NK-92 treated with Interleukin-12 subunit alpha and Interleukin-12 subunit beta, amount 100 ng/mL, for 24 hours (cell line): ENCODE results near the gene GJD4.
A peak's percentile ranks its signal among the peaks of the same experiment; 100 is the strongest.

ENCODE experiments used
- DNase-seq: peaks from one replicate; lab custom pipeline; 2025; lab: John Stamatoyannopoulos, UW

The GJD4 gene

DNA sequence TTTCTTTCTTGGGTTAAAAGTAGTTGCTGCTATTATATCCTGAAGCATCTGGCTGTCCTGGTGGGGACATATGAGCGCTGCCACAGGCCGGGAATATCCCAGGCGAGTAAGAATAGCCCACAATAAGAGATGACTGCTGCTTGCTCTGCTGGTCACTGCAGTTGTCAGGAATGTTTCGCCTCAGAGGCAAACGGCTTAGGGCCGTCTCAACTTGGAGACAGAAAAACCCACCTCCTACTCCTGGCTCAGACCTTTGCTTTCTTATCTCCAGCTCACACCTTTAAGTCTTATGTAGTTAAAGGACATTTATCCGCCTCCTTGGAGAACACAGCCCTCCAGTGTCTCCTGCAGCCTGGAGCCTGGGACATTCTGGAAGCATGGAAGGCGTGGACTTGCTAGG is at the start of gene GJD4:
TSS of gene GJD4 (plus strand) at position 151 of the 400 bp plus-strand sequence. CDS start at position 378, 227 bp downstream.
- no peak for DNase-seq

- DNase-seq = no peak
Observed at GRCh38 chr10:35555962-35556930, 48.9 kb upstream of the GJD4 start.

DNA sequence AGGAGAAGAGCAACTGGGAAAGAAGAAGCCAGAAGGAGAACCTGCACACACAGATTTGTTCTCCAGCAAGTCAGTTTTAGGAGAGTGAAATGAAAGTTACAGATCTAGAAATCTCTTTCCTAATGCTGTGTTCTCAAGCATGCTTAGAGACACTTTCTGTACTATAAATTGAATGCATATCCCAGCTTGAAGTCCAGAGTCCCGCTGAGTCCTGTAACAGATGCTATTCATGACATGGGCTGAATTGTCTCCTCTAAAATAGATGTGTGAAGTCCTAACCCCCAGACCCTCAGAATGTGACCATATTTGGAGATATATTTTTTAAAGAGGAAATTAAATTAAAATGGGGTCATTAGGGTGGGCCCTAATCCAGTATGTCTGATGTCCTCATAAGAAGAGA is 46.9 kb upstream of the GJD4 start:
- DNase-seq = no peak

DNA sequence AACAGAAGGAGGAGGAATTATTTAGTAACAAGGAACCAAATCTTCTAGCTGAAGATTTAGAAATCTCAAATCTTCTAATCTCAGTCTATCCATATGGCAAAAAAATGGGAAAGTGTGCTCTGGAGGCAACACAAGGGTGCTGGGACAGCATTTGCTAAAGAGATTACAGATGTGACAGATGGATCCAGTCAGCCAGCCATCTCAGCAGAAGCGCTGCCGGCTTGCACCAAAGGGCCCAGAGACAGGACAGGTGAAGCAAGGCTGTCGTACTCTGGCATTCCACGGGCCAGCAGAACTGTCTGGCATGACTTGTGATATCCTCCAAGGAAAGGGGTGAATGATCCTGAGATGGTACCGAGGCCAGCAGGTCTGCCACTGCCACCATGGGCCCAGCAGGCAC is 45.7 kb upstream of the GJD4 start:
- no peak for DNase-seq

DNA sequence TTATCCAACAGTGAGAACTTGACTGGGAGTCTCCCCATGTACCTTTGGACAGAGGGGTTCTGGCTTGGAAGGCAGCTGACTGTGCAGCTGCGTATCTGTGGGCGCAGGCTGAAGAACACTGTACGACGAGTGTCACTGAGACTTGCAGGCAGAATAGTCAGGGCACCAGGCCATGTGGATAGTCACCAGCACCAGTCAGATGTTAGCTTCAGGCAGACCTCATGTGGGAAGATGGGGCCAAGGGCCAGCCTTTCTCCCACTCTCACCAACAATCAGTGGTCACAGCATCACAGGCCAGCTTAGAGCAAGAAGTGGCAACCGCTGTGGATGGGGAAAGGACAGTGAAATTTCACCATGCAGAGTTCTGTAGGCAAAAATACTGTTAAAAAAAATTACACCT is 43.4 kb upstream of the GJD4 start:
- DNase-seq = no peak

DNA sequence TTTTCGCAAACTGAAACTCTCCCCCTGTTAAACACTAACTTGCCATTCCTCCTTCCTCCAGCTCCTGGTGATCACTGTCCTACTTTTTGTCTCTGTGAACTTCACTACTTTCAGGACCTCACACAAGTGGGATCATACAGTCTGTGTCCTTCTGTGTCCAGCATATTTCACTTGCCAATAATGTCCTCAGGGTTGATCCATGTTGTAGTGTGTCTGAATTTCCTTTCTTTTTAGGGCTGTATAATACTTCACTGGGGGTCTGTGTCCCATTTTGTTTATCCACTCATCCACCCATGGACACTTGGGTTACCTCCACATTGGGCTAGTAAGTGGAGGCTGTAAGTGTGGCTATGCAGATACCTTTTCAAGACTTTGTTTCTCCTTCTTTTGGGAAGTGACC is 42.7 kb upstream of the GJD4 start:
- DNase-seq = no peak

DNA sequence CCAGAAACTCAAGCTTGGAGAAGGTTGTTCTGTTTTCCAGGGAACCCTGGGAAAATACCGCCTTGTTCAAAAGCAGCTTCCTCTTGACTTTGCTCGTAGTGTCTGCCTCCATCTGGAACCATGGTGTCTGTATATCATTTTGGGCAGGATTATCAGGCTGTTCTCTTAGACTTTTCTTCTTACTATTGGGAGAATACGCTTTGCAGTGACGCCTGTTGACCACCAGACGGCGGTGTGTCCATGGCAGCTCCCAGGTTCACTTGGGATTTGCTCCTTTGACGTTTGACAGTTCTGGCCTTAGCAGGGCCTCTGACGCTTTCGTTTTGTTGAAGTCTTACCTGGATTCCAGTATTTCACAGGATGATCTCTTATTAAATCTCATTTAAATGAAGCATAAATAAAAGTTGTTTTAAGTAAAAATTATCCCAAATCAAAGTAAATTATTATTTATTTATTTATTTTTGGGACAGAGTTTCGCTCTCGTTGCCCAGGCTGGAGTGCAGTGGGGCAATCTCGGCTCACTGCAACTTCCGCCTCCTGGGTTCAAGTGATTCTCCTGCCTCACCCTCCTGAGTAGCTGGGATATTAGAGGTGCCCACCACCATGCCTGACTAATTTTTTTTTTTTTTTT is 41.8 kb upstream of the GJD4 start:
- DNase-seq = peak; percentile 2

DNA sequence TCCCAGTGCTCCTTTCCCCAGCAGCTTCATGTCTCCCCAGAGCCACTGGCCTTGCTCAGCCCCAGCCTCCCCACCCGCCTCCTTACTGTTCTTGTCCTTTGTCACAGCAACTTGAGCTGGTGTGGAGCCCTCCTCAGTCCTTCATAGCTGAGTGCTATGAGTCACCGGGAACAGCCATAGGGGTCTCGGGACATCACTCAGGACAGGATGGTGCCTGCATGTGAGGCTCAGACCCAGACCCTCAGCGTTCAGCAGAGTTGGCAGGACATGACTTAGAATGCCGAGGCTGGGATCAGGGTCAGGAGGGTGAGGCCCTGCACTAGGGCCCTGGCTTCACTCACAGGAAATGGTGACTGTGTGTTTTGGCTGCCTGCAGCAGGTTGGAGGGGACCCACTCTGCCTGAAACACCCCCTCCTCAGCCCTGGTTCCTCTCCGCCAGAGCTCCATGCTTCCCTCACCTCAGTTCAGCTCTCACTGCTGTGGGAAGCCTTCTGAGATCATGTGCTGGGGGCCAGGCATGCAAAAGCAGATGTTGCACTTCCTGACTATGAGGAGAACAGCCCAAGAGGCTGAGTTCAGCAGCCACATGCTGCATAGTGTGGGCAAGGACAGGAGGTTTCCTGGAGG is 40.7 kb upstream of the GJD4 start:
- no peak for DNase-seq

- DNase-seq = no peak
Observed at GRCh38 chr10:35565602-35566081, 39.5 kb upstream of the GJD4 start.

GRCh38 chr10:35567951-35568350 is 37.2 kb upstream of the GJD4 start:
- no peak for DNase-seq

GRCh38 chr10:35568483-35569015 is 36.6 kb upstream of the GJD4 start:
- DNase-seq = no peak

DNA sequence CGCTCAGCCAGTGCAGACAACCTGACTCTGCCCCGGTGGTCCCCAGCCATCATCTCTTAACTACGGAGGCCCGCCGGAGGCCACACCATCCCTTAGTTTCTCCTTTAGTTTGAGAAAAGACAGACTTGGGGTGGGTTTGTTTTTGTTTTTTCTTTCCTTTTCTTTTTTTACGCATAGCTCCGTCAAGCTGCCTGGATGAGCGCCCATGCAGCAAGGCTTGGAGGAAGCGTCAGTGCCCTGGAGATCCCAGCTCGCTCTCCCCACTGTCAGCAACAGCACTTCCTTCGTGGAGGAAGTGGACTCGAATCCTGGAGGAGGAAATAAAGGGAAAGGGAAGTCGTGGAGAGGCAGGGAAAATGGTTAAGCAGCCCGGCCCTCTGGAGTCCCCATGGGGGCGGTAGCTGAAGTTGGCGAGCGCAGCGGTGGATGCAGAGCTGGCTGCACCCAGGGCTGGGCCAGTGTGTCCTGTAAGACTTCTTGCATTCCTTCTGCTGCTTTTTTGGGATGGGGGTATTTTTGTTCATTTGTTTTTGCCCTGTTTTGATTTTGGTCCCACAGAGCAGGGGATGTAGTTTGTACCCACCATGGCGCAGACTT is 35.9 kb upstream of the GJD4 start:
- no peak for DNase-seq

DNA sequence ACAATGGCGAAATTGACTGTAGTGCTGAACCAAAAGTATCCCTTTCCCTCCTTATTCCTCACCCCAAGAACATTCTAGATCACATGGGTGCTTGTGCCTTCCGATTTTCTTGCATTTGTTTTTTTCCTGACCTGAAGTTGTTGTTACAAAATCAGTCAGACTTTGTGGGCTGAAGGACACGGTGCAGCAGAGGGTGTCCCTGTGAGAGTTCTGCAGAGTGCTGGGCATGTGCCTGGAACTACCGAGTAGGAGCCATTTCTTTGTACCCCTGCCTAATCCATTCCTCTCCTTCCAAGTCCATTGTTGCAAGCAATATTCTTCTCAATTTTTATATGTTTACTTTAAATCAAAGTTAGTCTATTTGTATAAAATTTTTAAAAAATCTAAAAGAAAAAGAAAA is 35.3 kb upstream of the GJD4 start:
- no peak for DNase-seq

- DNase-seq = no peak
Observed at GRCh38 chr10:35570397-35570796, 34.7 kb upstream of the GJD4 start.

GRCh38 chr10:35572583-35572982 is 32.6 kb upstream of the GJD4 start:
- no peak for DNase-seq

DNA sequence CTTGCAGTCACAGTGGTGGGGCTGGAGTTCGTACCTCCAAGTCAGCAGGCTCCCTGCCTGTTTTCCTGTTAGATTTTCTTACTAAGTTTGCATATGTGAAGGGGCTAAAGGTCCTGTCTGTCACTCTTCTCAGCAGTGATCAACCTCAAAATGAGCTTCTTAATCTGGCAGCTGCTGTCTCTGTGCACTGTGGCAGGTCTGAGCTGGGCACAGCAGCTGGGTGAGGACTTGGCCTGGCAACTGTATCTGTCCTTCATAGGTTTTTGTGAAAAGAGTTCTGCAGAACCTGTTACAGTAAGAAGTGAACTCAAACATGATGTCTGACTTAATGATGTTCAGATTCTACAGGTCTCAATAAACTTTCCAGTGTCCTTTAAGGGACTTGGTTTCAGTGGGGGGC is 31.3 kb upstream of the GJD4 start:
- no peak for DNase-seq

GRCh38 chr10:35574924-35575352 is 30.2 kb upstream of the GJD4 start:
- DNase-seq = no peak

DNA sequence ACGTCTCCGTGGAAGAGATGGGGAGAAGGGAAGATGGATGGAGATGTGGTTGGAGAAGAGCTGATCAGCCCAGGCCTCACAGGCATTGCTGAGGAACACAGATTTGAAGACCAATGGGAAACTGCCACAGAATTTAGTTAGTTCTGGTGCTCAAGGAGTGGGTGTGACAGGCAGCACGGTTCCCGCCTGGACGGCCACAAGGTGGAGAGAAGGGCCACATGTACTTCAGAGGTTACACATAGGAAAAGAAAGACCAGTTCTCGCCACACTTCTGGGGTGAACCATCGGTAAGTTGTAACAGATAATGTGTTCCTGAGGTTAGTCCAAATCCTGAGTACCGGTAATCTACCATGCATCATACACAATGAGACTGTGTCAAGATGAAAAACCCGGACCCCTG is 29.5 kb upstream of the GJD4 start:
- DNase-seq = no peak

GRCh38 chr10:35576730-35577129 is 28.4 kb upstream of the GJD4 start:
- no peak for DNase-seq

DNA sequence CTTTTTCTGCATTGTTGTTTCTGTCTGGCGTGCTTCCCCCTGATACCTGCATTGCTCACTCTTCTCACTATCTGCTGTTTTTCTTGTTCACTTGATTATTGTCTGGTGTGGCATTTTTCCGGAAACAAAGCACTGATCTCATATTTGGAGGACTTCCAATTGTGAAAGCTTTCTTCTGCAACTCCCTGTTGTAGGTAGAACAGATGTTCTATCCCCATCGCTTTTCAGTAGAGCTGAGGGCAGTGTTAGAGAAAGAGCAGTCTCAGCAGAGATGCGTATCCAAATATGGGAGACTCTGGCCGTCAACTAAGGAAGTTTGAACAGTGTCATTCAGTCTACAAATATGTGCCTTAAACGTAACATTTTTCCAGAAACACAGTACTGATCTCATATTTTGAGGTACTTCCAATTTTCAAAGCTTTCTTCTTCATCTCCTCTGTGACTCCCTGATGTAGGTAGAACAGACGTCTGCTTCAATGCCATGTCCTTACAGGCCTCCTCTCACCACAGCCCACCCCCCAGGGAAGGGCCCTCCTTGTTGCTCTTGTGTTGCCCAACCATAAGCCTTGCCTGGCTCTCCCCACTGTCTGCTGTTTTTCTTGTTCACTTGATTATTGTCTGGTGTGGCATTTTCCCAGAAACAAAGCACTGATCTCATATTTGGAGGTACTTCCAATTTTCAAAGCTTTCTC is 27.1 kb upstream of the GJD4 start:
- DNase-seq = no peak

GRCh38 chr10:35578618-35578956 is 26.6 kb upstream of the GJD4 start:
- DNase-seq = no peak

DNA sequence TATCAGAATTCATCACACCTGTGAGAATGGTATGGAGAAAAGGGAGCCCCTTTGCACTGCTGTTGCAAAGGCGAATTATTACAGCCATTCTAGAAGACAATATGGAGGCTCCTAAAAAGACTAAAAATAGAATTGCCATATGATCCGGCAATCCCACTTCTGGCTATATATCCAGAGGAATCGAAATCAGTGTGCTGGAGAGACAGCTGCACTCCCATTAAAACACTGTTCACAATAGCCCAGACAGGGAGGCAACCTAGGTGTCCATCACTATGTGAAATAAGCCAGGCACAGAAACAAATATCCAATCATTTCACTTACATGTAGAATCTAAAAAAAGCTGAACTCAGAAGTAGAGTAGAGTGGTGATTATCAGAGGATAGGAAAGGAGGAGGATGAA is 26.0 kb upstream of the GJD4 start:
- DNase-seq = no peak
